HG02759 (cell line): Measurements from ENCODE around the gene NEU4.
"Not testable (repeated sequence)": the region's sequence is repeated elsewhere in the genome, so short reads cannot be mapped to it uniquely, and the experiment has no call there.

ENCODE experiments used
- ATAC-seq: cut with Tn5 transposase; IDR thresholded peaks from one replicate; pipeline ENCODE4 v1.9.1; 2021; ENCODE audit warnings: mild to moderate bottlenecking, moderate library complexity; ENCODE audit not compliant: unreplicated experiment

NEU4 gene

GRCh38 chr2:241774419-241775222 lies 34.4 kb upstream of the NEU4 start:
- ATAC-seq, result no peak

- no peak for ATAC-seq
Observed at GRCh38 chr2:241775223-241776177, 33.5 kb upstream of the NEU4 start.

GRCh38 chr2:241776336-241777169 lies 32.4 kb upstream of the NEU4 start, which contains the start of gene GAL3ST2:
GAL3ST2 (plus strand) TSS chr2:241776822; CDS start chr2:241776956, 134 bp downstream.
- ATAC-seq, result no peak

- no peak for ATAC-seq
Observed at GRCh38 chr2:241777170-241777685, 31.8 kb upstream of the NEU4 start.

- no peak for ATAC-seq
Observed at GRCh38 chr2:241777686-241778627, 31.0 kb upstream of the NEU4 start.

GRCh38 chr2:241780939-241781569 lies 27.9 kb upstream of the NEU4 start:
- no peak for ATAC-seq

- ATAC-seq, result not testable (repeated sequence)
Observed at GRCh38 chr2:241782053-241782452, 26.9 kb upstream of the NEU4 start.

GRCh38 chr2:241788135-241788534 lies 20.9 kb upstream of the NEU4 start:
- no peak for ATAC-seq

- no peak for ATAC-seq
Observed at GRCh38 chr2:241788572-241788971, 20.4 kb upstream of the NEU4 start.

- not testable (repeated sequence) for ATAC-seq
Observed at GRCh38 chr2:241791385-241791784, 17.6 kb upstream of the NEU4 start.

- ATAC-seq, result no peak
Observed at GRCh38 chr2:241793385-241793784, 15.6 kb upstream of the NEU4 start.

- ATAC-seq, result no peak
Observed at GRCh38 chr2:241794250-241794823, 14.7 kb upstream of the NEU4 start.

GRCh38 chr2:241795021-241795999 lies 13.7 kb upstream of the NEU4 start:
- no peak for ATAC-seq

GRCh38 chr2:241796209-241796608 lies 12.8 kb upstream of the NEU4 start:
- ATAC-seq, result no peak

- ATAC-seq, result no peak
Observed at GRCh38 chr2:241796610-241797138, 12.3 kb upstream of the NEU4 start.

- no peak for ATAC-seq
Observed at GRCh38 chr2:241797441-241798080, 11.4 kb upstream of the NEU4 start.
